GM10266 (cell line): ENCODE measurements around the gene PBOV1.

ENCODE experiments used
- DNase-seq: peaks from one replicate; pipeline ENCODE4 v3.0.0; 2012; ENCODE audit errors: extremely low spot score
- TF ChIP-seq, protein P1 (sequence below): IDR thresholded peaks from 2 replicates; pipeline ENCODE4 v1.5.1; 2012; ENCODE audit warnings: mild to moderate bottlenecking, low read depth; ENCODE audit not compliant: control insufficient read depth, insufficient read depth; ENCODE audit errors: missing control alignments

The PBOV1 gene

GRCh38 chr6:138258197-138258596 is 39.9 kb upstream of the PBOV1 start:
- no peak for DNase-seq
- TF ChIP-seq, protein P1, sequence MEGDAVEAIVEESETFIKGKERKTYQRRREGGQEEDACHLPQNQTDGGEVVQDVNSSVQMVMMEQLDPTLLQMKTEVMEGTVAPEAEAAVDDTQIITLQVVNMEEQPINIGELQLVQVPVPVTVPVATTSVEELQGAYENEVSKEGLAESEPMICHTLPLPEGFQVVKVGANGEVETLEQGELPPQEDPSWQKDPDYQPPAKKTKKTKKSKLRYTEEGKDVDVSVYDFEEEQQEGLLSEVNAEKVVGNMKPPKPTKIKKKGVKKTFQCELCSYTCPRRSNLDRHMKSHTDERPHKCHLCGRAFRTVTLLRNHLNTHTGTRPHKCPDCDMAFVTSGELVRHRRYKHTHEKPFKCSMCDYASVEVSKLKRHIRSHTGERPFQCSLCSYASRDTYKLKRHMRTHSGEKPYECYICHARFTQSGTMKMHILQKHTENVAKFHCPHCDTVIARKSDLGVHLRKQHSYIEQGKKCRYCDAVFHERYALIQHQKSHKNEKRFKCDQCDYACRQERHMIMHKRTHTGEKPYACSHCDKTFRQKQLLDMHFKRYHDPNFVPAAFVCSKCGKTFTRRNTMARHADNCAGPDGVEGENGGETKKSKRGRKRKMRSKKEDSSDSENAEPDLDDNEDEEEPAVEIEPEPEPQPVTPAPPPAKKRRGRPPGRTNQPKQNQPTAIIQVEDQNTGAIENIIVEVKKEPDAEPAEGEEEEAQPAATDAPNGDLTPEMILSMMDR = no peak

DNA sequence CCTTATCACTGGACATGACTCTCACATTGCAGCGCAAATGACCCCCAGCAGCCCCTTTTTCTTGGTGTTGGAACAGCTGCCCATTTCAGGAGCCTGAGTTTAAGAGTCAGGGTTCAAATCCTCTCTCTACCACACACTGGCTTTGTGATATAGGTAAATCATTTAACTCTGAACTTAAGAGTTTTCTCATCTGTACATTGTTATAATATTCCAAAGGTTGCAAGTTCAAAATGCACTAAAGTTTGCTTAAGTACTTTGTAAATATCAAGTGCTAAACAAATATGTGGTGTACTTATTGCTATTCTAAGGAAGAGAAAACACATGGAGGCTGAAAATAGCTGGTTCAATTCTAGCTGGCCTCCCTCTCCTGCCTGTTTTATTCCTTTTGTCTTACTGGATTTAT is 39.3 kb upstream of the PBOV1 start:
- TF ChIP-seq, protein P1 = no peak
- no peak for DNase-seq

- no peak for DNase-seq
- TF ChIP-seq, protein P1 = no peak
Observed at GRCh38 chr6:138255443-138255842, 37.2 kb upstream of the PBOV1 start.

DNA sequence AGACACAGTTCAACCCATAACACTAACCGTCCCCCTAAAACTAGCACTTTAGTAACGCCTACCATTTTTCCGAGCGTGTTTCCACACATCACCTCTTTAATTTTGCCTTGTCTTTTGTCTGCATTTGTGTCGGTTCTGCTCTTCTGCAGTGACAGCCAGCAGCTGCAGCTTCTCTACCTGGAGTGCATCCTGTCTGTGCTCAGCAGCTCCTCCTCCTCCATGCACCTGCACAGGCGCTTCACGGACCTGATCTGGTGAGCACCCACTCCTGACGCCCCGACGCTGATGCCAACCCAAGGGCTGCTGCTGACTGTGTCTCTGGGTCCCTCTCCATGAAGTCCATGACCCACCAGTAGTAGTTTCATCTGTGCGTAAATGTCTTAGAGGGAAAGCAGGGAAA is 35.4 kb upstream of the PBOV1 start:
- TF ChIP-seq, protein P1 = no peak
- no peak for DNase-seq

DNA sequence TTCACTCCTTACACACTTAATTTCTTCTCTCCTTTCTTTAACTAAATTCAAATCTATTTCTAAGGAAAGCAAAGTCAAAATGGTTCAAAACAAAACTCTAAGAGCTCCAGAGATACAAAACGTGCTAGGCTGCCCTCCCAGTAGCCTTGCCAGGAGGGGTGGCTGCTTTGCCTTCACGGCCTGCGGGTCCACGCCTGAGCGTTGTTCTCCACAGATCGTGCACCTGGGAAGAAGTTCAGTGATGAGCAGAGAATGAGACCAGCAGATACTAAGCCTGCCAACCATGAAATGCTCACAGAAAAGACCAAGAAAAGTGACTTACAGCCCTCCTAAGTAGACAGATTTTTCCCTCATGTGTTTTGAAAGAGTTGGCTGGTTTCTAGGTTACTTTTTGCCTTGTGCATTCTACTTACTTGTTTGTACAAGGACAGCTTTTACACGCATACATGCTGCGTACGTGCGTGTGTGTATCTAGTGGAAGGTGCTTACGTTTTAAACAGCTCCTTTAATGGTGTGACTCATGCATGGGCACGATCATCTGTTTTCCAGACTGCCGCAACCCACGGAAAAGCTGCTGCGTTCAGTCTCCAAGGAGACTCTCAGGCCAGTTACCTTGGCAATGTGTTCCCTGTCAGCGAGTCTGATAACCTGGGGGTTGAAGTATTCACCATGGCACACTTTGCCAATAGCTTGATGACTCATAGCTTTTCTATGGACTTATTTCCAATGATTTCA is 32.4 kb upstream of the PBOV1 start:
- DNase-seq = no peak
- TF ChIP-seq, protein P1 = no peak

DNA sequence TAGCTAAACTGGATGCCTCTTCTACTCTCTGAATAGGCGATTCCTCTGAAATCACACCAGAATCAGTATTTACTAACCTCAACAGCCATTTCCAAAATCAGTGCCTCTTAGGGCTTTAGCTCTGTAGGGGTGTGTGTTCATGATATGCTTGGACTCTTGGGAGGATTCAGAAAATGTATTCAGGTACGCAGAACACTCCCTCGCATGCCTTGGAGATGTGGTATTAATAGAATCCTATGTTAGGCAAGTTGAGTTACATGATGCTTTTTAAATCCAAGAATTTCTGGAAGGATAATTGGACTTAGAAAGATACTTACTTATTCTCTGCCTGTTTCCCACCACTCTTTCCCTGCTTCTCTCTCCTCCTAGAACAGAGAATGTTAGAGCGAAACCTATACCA is 31.8 kb upstream of the PBOV1 start:
- DNase-seq = no peak
- TF ChIP-seq, protein P1 = no peak

GRCh38 chr6:138248878-138249277 is 30.6 kb upstream of the PBOV1 start:
- no peak for DNase-seq
- TF ChIP-seq, protein P1 = no peak
